ENCODE data around the gene NDUFS6.

DNA sequence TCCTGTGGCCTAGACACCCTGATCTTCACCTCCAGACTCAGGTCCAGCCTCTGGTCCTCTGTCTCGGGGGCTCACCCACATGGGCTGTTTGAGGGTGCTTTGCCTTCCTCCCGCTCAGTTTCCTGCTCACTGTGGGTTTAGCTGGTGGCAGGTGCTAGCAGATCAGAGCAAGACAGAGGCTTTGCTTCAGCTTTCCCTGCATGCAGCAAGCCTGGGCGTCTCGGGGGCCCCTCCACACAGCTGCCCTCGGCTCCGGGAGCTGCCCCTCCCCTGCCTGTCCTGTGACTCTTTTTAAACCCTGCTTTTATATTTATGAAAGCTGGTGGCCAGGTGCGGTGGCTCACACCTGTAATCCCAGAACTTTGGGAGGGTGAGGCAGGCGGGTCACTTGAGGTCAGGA, 16.1 kb upstream of the NDUFS6 start:
- TF ChIP-seq, protein P1, sequence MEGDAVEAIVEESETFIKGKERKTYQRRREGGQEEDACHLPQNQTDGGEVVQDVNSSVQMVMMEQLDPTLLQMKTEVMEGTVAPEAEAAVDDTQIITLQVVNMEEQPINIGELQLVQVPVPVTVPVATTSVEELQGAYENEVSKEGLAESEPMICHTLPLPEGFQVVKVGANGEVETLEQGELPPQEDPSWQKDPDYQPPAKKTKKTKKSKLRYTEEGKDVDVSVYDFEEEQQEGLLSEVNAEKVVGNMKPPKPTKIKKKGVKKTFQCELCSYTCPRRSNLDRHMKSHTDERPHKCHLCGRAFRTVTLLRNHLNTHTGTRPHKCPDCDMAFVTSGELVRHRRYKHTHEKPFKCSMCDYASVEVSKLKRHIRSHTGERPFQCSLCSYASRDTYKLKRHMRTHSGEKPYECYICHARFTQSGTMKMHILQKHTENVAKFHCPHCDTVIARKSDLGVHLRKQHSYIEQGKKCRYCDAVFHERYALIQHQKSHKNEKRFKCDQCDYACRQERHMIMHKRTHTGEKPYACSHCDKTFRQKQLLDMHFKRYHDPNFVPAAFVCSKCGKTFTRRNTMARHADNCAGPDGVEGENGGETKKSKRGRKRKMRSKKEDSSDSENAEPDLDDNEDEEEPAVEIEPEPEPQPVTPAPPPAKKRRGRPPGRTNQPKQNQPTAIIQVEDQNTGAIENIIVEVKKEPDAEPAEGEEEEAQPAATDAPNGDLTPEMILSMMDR (IDR thresholded peaks at IDR 0.05) = no peak
- no peak for TF ChIP-seq POLR2A (IDR thresholded peaks at IDR 0.05)

Data from body of pancreas (tissue), 4 donors.